NCI-H2107 treated with DMSO at 0.1 percent for 48 hours (cell line): ENCODE data around the gene ISOC2.
"Not testable (repeated sequence)": the region's sequence is repeated elsewhere in the genome, so short reads cannot be mapped to it uniquely, and the experiment has no call there.

Experiments
- DNase-seq: peaks from one replicate; lab custom pipeline; 2025; ENCODE audit not compliant: unreplicated experiment; lab: John Stamatoyannopoulos, UW

Gene ISOC2, protein sequence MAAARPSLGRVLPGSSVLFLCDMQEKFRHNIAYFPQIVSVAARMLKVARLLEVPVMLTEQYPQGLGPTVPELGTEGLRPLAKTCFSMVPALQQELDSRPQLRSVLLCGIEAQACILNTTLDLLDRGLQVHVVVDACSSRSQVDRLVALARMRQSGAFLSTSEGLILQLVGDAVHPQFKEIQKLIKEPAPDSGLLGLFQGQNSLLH

DNA sequence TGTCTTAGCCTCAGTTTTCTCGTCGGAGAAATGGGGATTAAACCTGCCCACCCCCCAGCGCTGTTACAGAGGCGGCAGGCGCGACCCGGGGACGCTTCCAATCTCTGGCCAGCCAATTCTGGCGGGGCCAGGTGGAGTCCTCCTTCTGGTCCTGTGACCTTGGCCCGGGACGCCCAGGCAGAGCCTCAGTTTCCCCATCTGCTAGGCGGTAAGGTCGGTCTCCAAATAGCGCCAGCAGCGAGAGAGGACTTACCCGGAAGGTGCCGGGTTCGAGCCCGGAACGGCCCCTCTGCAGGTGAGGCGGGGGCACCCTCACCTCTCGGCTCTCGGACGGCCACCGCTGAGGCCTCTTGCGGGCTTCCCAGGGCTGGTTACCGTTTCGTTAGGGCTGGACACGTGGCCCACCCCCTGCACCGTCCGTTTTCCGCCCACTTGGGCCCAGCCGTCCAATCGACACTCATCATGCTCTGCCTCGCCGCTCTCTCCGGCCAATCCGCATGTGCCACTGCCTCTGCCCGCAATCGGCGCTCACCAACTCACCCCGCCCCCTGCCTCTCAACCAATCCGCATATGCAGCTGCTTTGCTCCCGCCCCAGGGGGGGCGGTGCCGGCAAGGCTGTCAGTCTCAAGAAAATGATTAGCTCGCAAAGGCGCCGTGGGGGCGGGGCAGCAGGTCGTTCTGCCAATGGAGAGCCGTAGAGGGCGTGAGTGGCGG, at the start of gene ISOC2:
Gene ISOC2, minus strand, starts transcription at position 384 of the 715 bp plus-strand sequence. CDS start 5,156 bp downstream, outside the sequence.
- peak; percentile 97 for DNase-seq

DNA sequence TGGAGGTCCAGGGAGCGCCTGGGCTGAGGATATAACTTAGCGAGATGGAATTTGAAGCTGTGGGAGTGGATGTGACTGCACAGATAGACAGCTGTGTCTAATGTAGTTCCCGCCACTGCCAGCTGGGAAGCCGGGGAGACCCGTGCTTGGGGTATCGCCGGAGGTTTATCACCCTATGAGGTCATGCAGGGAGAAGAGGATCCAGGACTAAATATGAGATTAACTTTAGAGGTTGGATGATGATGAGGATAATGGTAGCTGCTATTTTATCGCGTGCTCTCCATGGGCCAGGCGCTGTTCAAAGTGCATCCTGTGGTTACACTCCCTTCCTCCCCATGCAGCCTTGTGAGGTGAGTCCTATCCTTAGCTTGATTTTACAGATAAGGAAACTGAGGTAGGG, 46.7 kb upstream of the ISOC2 start:
- no peak for DNase-seq

DNA sequence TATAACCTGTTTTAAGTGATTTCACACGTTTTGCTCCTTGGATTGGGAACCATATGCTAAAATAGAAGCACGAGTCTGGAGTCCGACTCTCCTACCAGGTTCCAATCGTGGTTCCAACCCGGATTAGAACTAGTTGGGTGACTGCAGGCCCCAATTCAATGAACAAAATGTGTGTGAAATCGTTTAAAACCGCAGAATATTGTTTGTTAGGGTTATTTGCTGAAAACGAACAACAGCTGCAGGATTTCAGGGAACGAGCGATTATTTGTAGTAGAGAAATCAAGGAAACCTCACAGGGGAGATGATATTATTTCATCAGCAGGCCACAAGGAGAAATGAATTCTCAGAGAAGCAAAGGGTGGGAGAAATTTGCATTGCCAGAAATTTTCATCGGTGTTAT, 43.5 kb upstream of the ISOC2 start:
- no peak for DNase-seq

DNA sequence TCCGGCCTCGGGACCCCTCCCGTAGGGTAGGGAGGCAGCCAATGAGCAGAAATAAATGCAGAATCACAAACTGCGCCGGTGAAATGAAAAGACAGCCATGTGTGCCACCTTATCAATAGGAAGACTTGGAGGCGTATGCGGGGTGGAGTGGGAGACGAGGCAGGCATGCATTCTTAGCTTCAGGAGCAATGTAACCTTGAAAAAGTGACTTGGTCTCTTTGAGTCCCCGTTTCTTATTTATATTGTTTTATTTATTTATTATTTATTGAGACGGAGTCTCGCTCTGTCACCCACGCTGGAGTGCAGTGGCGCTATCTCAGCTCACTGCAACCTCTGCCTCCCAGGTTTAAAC, 42.8 kb upstream of the ISOC2 start:
- DNase-seq, result no peak

DNA sequence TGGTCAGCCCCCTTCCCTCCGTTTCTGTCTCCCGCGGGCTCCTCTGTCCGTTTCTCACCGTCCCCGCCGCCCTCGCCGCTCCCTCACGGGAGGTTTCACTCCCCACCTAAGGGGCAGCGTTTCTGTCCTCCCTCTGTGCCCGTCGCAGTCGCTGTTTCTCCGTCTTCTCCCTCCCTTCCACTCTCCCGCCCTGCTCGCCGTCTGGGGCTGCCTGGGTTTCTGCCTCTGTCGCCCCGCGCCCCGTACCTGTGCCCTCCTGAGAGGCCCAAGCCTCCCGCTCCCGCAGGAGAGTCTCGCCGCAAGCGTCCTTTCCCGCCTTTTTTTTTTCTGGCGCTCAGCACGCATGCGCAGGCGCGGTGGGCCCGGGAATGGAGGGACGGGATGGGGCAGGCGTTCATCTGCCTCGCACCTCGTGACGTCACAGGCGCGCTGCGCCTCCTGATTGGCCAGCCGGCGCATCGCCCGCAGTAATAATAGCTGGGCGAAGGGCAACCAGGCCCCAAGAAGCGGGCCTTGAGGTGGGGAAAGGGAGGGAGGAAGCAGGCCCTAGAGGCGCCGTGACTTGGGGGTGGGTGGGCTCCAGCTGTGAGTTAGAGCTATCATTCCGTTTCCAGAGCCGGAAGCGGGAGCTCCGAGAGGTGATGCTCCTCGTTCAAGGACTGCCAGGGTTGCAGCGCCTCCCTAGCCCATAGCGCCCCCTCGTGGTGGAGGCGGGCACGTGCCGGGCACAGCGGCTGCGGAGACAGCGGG, 42.2 kb upstream of the ISOC2 start:
- DNase-seq, result peak; percentile 34

DNA sequence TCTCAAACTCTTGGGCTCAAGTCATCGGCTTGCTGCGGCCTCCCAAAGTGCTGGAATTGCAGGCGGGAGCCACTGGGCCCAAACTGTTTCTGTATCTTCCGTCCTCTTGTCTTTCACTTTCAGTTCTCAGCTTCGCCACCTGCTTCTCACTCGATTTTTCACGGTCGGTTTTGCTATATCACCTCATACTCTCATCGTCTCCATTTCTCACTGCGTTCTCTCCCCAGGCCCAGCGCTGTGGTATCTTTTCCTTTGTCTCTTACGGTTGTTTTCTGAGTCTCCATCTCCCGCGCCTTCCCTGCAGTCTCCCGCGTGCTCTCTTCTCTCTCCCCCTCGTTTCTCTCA, 41.7 kb upstream of the ISOC2 start:
- no peak for DNase-seq

DNA sequence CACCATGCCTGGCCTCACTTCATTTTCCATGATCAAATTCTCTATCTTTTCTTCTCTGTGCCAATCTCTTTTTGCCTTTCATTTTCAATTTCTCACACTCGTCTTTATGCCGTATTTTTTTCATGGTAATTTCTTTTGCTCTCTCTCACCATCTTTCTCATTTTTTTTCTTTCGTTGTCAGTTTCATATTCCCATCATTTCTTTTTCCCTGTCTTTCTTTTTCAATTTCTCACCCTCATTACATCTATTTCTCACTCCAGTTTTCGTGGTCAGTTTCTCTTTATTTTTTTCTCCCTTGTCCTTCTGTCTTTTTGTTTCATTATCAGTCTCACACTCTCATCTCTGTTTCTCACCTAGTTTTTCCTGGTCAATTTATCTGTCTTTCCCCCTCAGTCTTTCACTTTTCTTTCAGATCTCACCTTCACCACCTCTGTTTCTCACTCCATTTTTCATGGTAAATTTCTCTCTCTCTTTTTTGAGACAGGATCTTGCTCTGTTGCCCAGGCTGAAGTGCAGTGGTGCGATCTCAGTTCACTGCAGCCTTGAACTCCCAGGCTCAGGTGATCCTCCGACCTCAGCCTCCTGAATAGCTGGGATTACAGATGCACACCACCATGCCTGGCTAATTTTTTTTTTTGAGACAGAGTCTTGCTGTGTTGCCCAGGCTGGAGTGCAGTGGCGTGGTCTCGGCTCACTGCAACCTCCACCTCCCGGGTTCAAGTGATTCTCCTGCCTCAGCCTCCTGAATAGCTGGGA, 40.9 kb upstream of the ISOC2 start:
- no peak for DNase-seq

DNA sequence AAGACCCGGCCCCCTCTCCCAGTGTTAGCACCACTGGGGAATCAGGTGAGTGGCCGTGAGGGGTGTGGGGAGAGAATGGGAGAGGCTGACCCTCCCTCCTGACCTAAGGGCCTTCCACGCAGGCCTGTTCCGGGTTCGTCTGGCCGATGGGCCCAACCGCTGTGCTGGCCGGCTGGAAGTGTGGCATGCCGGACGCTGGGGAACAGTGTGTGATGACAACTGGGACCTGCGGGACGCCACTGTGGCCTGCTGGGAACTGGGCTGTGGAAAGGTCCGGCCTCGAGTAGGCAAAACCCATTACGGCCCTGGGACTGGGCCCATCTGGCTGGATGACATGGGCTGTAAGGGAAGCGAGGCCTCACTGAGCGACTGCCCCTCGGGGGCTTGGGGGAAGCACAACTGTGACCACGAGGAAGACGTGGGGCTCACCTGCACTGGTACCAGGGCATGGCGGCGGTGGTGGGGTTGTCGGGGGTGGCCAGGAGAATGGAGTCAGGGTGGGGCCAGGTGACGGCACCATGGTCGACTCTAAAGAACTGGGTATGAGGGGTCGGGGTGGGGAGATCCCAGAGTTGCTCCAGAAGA, 39.0 kb upstream of the ISOC2 start:
- DNase-seq, result no peak

DNA sequence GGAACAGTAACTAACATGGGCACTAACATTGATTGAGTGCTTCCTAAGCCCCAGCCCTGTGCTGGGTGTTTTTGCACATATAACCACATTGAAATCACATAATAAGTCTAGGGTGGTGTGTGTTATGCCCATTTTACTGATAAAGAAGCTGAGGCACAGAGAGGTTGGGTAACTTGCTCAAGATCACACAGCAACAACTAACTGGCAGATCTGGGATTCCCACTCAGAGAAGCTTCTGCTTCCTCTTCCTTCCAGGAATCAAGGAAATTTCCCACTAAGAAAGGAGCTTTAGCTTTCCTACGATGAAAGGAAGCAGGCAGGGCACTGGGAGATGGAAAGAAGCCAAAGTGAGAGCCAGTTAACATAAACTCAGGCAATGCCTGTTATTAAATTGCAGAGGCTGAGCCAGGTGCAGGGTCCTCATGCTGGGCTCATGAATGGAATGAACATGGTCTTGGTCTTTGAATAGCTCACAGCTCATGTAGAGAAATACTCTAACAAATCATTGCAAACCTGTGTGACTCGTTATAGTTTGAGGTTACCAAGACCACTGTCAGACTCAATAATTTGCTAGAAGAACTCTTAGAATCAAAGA, 36.9 kb upstream of the ISOC2 start:
- peak; percentile 26 for DNase-seq

DNA sequence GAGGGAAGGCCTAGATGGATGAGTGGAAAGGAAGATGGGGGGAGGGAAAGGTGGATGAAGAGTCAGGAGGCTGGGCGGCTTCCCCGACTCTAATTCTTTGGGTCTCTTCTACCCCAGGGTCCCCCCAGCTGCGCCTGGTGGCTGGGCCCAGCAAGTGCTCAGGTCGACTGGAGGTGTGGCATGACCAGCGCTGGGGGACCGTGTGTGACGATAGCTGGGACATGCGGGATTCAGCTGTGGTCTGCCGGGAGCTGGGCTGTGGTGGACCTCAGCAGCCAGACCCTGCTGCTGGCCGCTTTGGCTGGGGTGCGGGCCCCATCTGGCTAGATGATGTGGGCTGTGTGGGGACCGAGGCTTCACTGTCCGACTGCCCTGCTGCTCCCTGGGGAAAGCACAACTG, 36.3 kb upstream of the ISOC2 start:
- DNase-seq, result no peak

DNA sequence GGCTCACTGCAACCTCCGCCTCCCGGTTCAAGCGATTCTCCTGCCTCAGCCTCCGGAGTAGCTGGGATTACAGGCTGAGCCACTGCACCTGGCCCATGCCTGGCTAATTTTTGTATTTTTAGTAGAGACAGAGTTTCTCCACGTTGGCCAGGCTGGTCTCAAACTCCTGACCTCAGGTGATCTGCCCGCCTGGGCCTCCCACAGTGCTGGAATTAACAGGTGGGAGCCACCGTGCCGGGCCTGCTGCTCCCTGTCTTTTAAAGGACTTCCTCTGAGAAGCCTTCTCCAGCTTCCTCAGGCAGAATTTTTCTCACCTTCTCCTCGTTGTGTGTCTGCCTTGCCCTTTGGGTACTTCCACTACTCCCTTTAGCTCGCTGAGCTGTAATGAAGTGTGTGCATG, 35.4 kb upstream of the ISOC2 start:
- not testable (repeated sequence) for DNase-seq

DNA sequence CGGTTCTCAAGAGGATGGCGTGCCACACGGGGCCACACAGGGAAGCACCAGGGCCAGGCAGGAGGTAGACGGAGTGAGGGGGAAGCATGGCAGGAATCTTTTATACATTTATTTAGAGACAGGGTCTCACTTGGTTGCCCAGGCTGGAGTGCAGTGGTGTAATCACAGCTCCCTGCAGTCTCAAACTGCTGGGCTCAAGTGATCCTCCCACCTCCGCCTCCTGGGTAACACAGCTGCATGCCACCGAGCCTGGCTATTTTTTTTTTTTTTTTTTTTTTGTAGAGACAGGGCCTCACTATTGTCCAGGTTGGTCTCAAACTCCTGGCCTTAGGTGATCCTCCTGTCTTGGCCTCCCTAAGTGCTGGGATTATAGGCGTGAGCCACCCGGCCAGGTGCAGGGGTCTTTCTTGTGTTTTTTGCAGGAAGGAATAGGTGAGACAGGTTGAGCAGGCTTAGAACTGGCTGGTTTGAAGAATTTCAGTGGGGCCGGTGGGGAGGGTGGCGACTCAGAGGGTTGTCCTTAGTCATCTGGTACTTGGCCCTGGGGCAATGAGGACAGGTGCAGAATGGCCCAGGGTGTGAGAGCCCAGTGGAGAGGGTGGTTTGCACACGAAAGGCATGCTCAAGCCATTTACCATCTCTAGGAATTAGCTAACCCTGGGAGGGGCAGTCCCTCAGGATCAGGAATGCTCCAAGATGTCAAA, 34.4 kb upstream of the ISOC2 start:
- no peak for DNase-seq

DNA sequence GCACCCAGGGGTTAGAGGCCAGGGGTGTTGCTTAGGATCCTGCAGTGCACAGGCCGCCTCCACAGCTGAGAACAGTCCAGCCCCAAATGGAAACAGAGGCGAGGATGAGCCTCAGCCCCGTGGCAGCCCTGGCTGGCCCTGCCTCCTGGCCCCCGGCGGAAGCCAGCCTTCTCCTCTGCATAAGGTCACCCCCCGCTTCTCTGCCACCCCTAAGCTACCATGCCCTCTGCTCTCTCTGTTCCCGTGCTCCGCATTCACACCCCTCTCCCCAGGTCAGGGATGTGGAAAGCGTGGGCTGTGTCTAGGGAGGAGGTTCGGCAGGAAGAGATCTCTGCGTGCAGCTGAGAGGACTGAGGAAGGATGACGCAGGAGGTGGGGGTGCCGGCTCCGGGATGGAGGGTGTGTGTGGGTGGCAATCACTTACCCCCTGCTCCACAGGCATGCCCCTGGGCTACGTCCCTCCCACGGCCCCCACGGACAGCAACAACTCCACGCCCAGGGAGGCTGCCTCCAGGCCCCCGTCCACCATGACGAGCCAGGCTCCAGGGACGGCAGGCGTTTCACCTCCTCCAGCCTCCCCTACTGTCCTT, 32.8 kb upstream of the ISOC2 start:
- DNase-seq, result no peak

DNA sequence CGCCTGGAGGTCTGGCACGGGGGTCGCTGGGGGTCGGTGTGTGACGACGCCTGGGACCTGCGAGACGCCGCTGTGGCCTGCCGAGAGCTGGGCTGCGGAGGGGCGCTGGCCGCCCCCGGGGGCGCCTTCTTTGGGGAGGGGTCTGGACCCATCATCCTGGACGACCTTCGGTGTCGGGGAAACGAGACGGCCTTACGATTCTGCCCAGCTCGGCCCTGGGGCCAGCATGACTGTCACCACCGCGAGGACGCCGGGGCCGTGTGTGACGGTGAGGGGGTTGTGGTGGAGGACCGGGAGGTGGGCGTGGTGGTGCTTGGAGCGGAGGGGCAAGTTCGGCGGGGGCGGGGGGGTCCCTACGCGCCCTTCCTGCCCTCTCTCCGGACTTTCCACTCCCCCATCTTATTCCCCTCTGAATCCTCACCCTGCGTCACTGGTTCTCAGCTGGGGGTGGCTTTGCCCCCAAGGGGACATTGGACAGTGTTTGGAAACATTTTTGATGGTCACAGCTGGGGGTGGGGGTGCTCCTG, 32.3 kb upstream of the ISOC2 start:
- DNase-seq, result no peak

DNA sequence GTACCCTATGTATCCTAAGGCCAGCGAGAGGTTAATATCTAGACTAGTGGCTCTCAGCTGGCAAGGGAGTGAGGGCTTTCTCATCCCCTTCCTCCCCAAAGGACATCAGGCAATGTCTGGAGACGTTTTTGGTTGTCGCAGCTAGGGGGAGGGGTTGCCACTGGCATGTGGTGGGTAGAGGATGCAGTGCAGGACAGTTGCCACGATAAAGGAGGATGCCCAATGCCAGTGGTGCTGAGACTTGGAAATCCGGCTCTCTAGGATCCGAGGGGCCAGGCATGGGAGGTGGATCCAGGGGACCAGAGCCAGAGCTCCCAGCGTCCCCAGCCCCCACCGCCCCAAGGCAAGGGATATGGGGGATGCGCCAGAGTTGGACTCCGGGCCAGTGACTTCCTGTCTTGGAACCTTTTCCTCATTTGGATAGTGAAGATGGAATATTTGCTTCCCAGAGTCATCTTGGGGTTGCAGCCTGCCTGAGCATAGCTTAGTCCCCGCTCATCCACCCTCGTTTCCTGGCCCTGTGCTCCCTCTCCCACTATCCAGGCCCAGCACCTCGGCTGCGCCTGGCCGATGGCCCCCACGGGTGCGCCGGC, 31.7 kb upstream of the ISOC2 start:
- no peak for DNase-seq

DNA sequence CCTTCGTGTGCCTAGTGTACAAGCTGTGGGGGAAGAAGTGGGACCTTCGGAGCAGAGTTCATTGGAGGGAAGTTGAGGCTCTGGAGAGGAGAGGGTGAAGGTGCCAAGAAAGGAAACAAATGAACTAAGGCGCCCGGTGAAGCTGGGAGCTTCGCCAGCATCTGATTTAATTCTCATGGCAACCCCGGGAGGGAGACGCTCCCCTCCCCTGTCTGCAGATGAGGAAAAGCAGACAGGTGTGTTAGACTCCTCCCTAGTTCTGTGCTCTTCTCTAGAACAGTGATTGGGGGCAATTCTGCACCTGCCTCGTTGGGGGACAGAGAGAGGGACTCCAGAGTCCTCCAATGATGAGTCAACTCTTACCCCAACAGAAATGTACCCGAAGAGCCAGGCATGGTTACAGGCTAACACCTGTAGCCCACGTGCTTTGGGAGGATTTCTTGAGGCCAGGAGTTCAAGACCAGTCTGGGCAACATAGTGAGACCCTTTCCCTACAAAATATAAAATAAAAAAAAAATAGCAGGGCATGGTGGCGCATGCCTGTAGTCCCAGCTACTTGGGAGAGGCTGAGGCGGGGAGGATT, 31.0 kb upstream of the ISOC2 start:
- DNase-seq, result peak; percentile 74

DNA sequence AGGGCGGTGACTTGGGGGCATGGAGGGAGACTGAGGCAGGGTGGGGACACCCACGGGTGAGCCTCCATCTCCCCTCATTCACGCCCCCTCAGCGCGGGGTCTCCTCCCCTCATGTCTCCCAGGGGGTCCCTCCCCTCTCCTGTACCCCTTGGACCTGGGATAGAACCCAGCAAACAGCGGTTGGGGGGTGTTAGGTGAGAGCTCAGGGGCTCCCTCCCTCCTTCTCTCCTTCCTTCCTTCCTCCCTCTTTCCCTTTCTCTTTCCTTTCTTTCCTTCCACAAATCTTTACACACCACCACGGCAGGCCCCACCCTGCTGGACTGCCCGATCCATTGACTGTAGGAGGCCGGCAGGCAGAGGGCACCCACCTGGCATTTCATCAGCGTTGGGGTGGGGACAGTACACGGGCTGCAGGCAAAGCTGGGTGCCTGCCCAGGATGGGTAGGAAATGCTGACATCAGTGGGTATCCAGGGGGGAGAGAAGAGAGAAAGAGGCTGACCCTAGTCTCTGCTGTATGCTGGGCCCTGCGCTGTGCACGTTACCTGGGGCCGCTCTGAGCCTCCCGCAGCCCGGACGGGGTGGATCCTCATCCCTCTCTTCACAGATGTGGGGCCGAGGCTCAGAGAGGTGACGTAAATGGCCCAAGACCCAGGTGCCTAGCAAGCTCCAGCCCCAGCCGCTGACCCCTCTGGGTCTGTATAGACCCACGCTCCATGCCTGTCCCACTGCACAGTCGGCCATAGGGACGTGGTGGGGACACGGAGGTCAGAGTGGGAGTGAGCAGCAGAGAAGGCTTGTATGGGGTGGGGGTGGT, 30.3 kb upstream of the ISOC2 start:
- no peak for DNase-seq
